Mesendoderm (in vitro differentiated cells): ENCODE data around the gene SAMD11.
"Not testable (repeated sequence)": the region's sequence is repeated elsewhere in the genome, so short reads cannot be mapped to it uniquely, and the experiment has no call there.

Source experiments
- DNase-seq: peaks from one replicate; pipeline ENCODE4 v3.0.0; 2013
- H2AK5ac ChIP-seq: 2 replicates; pipeline ENCODE4 v1.6.1; 2013; ENCODE audit warnings: low read length, inconsistent platforms
- H2BK120ac ChIP-seq: 2 replicates; pipeline ENCODE4 v1.6.1; 2013; ENCODE audit warnings: low read depth, mild to moderate bottlenecking, low read length, moderate library complexity, mixed read lengths
- H2BK15ac ChIP-seq: replicated peaks from 2 replicates; pipeline ENCODE4 v1.6.1; 2013; ENCODE audit warnings: low read depth, mild to moderate bottlenecking, moderate library complexity
- H2BK5ac ChIP-seq: 2 replicates; pipeline ENCODE4 v1.6.1; 2013; ENCODE audit warnings: low read length, inconsistent platforms
- H3K18ac ChIP-seq: 2 replicates; pipeline ENCODE4 v1.6.1; 2013; ENCODE audit warnings: mild to moderate bottlenecking, low read length, mixed read lengths
- H3K23ac ChIP-seq: one replicate; pipeline ENCODE4 v1.6.1; 2013; ENCODE audit warnings: low read length
- H3K27ac ChIP-seq: 2 replicates; pipeline ENCODE4 v1.5.1; 2013; ENCODE audit warnings: low read depth, mild to moderate bottlenecking, inconsistent platforms, low read length, moderate library complexity
- H3K27me3 ChIP-seq: 2 replicates; pipeline ENCODE4 v1.6.1; 2013; ENCODE audit warnings: low read length, control low read depth, mild to moderate bottlenecking, inconsistent platforms; ENCODE audit not compliant: insufficient read depth, poor library complexity
- H3K36me3 ChIP-seq: 2 replicates; pipeline ENCODE4 v1.6.1; 2013; ENCODE audit warnings: low read length, inconsistent platforms; ENCODE audit not compliant: control insufficient read depth, insufficient read depth
- H3K4ac ChIP-seq: one replicate; pipeline ENCODE4 v1.6.1; 2013; ENCODE audit warnings: low read depth, mild to moderate bottlenecking, low read length, moderate library complexity
- H3K4me1 ChIP-seq: 2 replicates; pipeline ENCODE4 v1.6.1; 2013; ENCODE audit warnings: low read depth, low read length, inconsistent platforms; ENCODE audit not compliant: control insufficient read depth
- H3K4me2 ChIP-seq: 2 replicates; pipeline ENCODE4 v1.6.1; 2013; ENCODE audit warnings: low read length
- H3K4me3 ChIP-seq: 2 replicates; pipeline ENCODE4 v1.5.1; 2013; ENCODE audit warnings: mild to moderate bottlenecking, low read length
- H3K56ac ChIP-seq: one replicate; pipeline ENCODE4 v1.6.1; 2013; ENCODE audit warnings: low read length
- H3K79me1 ChIP-seq: 2 replicates; pipeline ENCODE4 v1.6.1; 2013; ENCODE audit warnings: low read length, inconsistent platforms
- H3K79me2 ChIP-seq: 2 replicates; pipeline ENCODE4 v1.6.1; 2013; ENCODE audit warnings: mild to moderate bottlenecking, low read length; ENCODE audit not compliant: control insufficient read depth, insufficient read depth
- H3K9ac ChIP-seq: 2 replicates; pipeline ENCODE4 v1.6.1; 2013; ENCODE audit warnings: low read length, inconsistent platforms
- H4K5ac ChIP-seq: one replicate; pipeline ENCODE4 v1.6.1; 2013; ENCODE audit warnings: low read length
- H4K8ac ChIP-seq: one replicate; pipeline ENCODE4 v1.6.1; 2013; ENCODE audit warnings: low read depth, mild to moderate bottlenecking, control low read depth, low read length, moderate library complexity
- WGBS: extraction: QIAGEN DNeasy Blood & Tissue Kit; methylation state at CpG from one replicate; pipeline ENCODE4 v1.1.7; 2013; ENCODE audit warnings: low lambda C conversion rate, missing lambda C conversion rate; ENCODE audit not compliant: insufficient coverage; ENCODE audit errors: extremely low coverage; 5-methylcytosine and 5-hydroxymethylcytosine counted together

SAMD11 gene

GRCh38 chr1:886311-886710 lies 37.4 kb upstream of the SAMD11 start:
- Histone ChIP-seq H2BK5ac (no peak overlapping the region), H2BK15ac (no peak overlapping the region), H3K23ac (no peak overlapping the region), H3K4ac (no peak overlapping the region), H3K4me3 (no peak overlapping the region), H4K8ac (no peak overlapping the region), H3K56ac (no peak overlapping the region), H3K79me2 (no peaks in the 10 kb centered on the region), H3K18ac (no peak overlapping the region), H2AK5ac (no peak overlapping the region), H3K36me3 (no peaks in the 10 kb centered on the region), H3K27ac (no peak overlapping the region), H3K79me1 (no peaks in the 10 kb centered on the region), H4K5ac (no peak overlapping the region), H3K9ac (no peak overlapping the region), H2BK120ac (no peak overlapping the region), H3K4me2 (no peak overlapping the region), H3K27me3 (no peaks in the 10 kb centered on the region), H3K4me1 (no peaks in the 10 kb centered on the region)
- DNase-seq, result no peak
- no CpG with 5 or more reads among the region's 1 CpG for WGBS

GRCh38 chr1:886760-887159 lies 37.0 kb upstream of the SAMD11 start:
- Histone ChIP-seq H3K4me2 (no peak overlapping the region), H3K18ac (no peak overlapping the region), H3K27ac (no peak overlapping the region), H3K4ac (no peak overlapping the region), H3K23ac (no peak overlapping the region), H3K27me3 (no peaks in the 10 kb centered on the region), H3K56ac (no peak overlapping the region), H2BK15ac (no peak overlapping the region), H4K5ac (no peak overlapping the region), H2BK5ac (no peak overlapping the region), H3K4me3 (no peak overlapping the region), H4K8ac (no peak overlapping the region), H3K36me3 (no peaks in the 10 kb centered on the region), H2BK120ac (no peak overlapping the region), H3K79me2 (no peaks in the 10 kb centered on the region), H3K4me1 (no peaks in the 10 kb centered on the region), H3K79me1 (no peaks in the 10 kb centered on the region), H3K9ac (no peak overlapping the region), H2AK5ac (no peak overlapping the region)
- WGBS, result no CpG with 5 or more reads among the region's 11 CpGs
- DNase-seq, result no peak

GRCh38 chr1:888297-888696 lies 35.4 kb upstream of the SAMD11 start:
- DNase-seq, result no peak
- no peak overlapping the region for H3K4me2 ChIP-seq
- H4K8ac ChIP-seq, result no peak overlapping the region
- no peak overlapping the region for H3K27ac ChIP-seq
- H3K79me2 ChIP-seq, result no peaks in the 10 kb centered on the region
- H3K18ac ChIP-seq, result no peak overlapping the region
- no peak overlapping the region for H2BK5ac ChIP-seq
- no peak overlapping the region for H2BK120ac ChIP-seq
- no peaks in the 10 kb centered on the region for H3K4me1 ChIP-seq
- no peak overlapping the region for H4K5ac ChIP-seq
- no peaks in the 10 kb centered on the region for H3K79me1 ChIP-seq
- H3K9ac ChIP-seq, result no peak overlapping the region
- no peak overlapping the region for H3K23ac ChIP-seq
- no peak overlapping the region for H3K4me3 ChIP-seq
- no peak overlapping the region for H3K4ac ChIP-seq
- no peak overlapping the region for H2AK5ac ChIP-seq
- no peak overlapping the region for H3K56ac ChIP-seq
- H3K27me3 ChIP-seq, result no peaks in the 10 kb centered on the region
- H3K36me3 ChIP-seq, result no peaks in the 10 kb centered on the region
- no peak overlapping the region for H2BK15ac ChIP-seq

GRCh38 chr1:889774-890173 lies 33.9 kb upstream of the SAMD11 start:
- not testable (repeated sequence) for H3K27me3 ChIP-seq, H3K4ac ChIP-seq, H3K23ac ChIP-seq, H3K56ac ChIP-seq, H3K79me1 ChIP-seq, H2BK5ac ChIP-seq, H3K18ac ChIP-seq, H3K36me3 ChIP-seq, H2BK120ac ChIP-seq, H3K4me1 ChIP-seq, H4K8ac ChIP-seq, H3K4me2 ChIP-seq, H4K5ac ChIP-seq, H3K4me3 ChIP-seq, H3K79me2 ChIP-seq, DNase-seq, H2BK15ac ChIP-seq, H2AK5ac ChIP-seq, H3K9ac ChIP-seq, H3K27ac ChIP-seq
- WGBS, result no CpG with 5 or more reads among the region's 4 CpGs

GRCh38 chr1:890234-890633 lies 33.5 kb upstream of the SAMD11 start:
- not testable (repeated sequence) for H2BK5ac ChIP-seq, H2BK120ac ChIP-seq, H4K5ac ChIP-seq, H4K8ac ChIP-seq, H3K27ac ChIP-seq, H3K27me3 ChIP-seq, H3K36me3 ChIP-seq, H3K4ac ChIP-seq, H3K4me2 ChIP-seq, H3K56ac ChIP-seq, H2AK5ac ChIP-seq, H3K79me2 ChIP-seq, H3K79me1 ChIP-seq, DNase-seq, H3K4me1 ChIP-seq, H3K9ac ChIP-seq, H3K23ac ChIP-seq, H2BK15ac ChIP-seq, H3K18ac ChIP-seq, H3K4me3 ChIP-seq
- WGBS, result no CpG with 5 or more reads among the region's 9 CpGs

- Histone ChIP-seq H3K23ac (no peak overlapping the region), H3K79me1 (no peaks in the 10 kb centered on the region), H2BK5ac (no peak overlapping the region), H3K79me2 (no peaks in the 10 kb centered on the region), H3K27ac (no peak overlapping the region), H4K5ac (no peak overlapping the region), H3K36me3 (no peaks in the 10 kb centered on the region), H2BK120ac (no peak overlapping the region), H3K27me3 (no peaks in the 10 kb centered on the region), H3K18ac (no peak overlapping the region), H3K4me1 (no peaks in the 10 kb centered on the region), H3K4ac (no peak overlapping the region), H2BK15ac (no peak overlapping the region), H3K4me2 (no peak overlapping the region), H2AK5ac (no peak overlapping the region), H3K56ac (no peak overlapping the region), H3K4me3 (no peak overlapping the region), H4K8ac (no peak overlapping the region), H3K9ac (no peak overlapping the region)
- no CpG with 5 or more reads among the region's 3 CpGs for WGBS
- DNase-seq, result no peak
Observed at GRCh38 chr1:890661-891060, 33.1 kb upstream of the SAMD11 start.
